K562 (cell line): ENCODE data around the gene NHS. TPM values are rescaled to one million over a fixed set of nuclear protein-coding genes. Genes with fewer than 3 reads are reported as not detected.

ENCODE experiments used
- ATAC-seq: fragments of 200-7000 bp; cut with Tn5 transposase; 3 replicates; pipeline ENCODE4 v1.9.1; 2020; ENCODE audit warnings: moderate library complexity
- BruUV-seq: library from RNA; stranded (reverse); fragments of 400-500 nt; replicated peaks from 2 replicates; lab custom pipeline; 2021; lab: Mats Ljungman, UMichigan
- CTCF ChIA-PET: fragments of 300-600 bp; formaldehyde crosslinking; extraction: SDS; loops from one replicate; lab custom pipeline; 2021; ENCODE audit warnings: low intra/inter-chr PET ratio; lab: Yijun Ruan, JAX
- POLR2A ChIA-PET: fragments of 300-600, 350-650 bp; sonication (Branson Sonifier 250); formaldehyde crosslinking; extraction: SDS; loops from one replicate; lab custom pipeline; 2021; ENCODE audit warnings: antibody characterized with exemption, inconsistent platforms; lab: Yijun Ruan, JAX
- DNase-seq, 4 experiments: peaks; one replicate each; pipeline versions ENCODE4 v3.0.0 to v3.0.0-alpha.2; 2011 to 2018; ENCODE audit warnings: low spot score in 3 of 4, mixed read lengths in 3 of 4; ENCODE audit errors: extremely low read depth in 1 of 4
- FAIRE-seq: peaks from 2 replicates; lab custom pipeline; 2011; peaks lifted over from hg19 to GRCh38; lab: Jason Lieb, UNC
- H2AFZ ChIP-seq: 2 replicates; pipeline ENCODE4 v1.6.0; 2011; ENCODE audit warnings: low read depth, low read length, control low read depth, inconsistent platforms
- H3K27ac ChIP-seq: fragments of 200-600 bp; 3 replicates; pipeline ENCODE4 v1.8.0; 2011; ENCODE audit warnings: low read depth, mild to moderate bottlenecking, control low read depth, inconsistent platforms, low read length, moderate library complexity, mixed read lengths; ENCODE audit errors: extremely low read depth
- H3K27me3 ChIP-seq, 2 experiments: fragments of 300-600 bp in 1 of 2; 2 replicates in 1 of 2; 3 replicates in 1 of 2; pipeline versions ENCODE4 v1.6.0 to v1.8.0; 2011; ENCODE audit warnings: inconsistent platforms in 2 of 2, low read length in 2 of 2, mild to moderate bottlenecking in 1 of 2, mixed read lengths in 1 of 2, moderate library complexity in 1 of 2; ENCODE audit not compliant: control insufficient read depth in 2 of 2, insufficient read depth in 2 of 2
- H3K36me3 ChIP-seq: fragments of 300-600 bp; 3 replicates; pipeline ENCODE4 v1.8.0; 2011; ENCODE audit warnings: mild to moderate bottlenecking, low read length, inconsistent platforms; ENCODE audit not compliant: control insufficient read depth, insufficient read depth
- H3K4me1 ChIP-seq, 2 experiments: fragments of 200-600 bp in 1 of 2; replicated peaks in 1 of 2; 2 replicates in 1 of 2; 3 replicates in 1 of 2; pipeline versions ENCODE4 v1.5.1 to v1.8.0; 2011; ENCODE audit warnings: inconsistent platforms in 2 of 2, low read length in 2 of 2, mild to moderate bottlenecking in 1 of 2, mixed read lengths in 1 of 2, moderate library complexity in 1 of 2; ENCODE audit not compliant: control insufficient read depth in 2 of 2, insufficient read depth in 2 of 2
- H3K4me2 ChIP-seq: 2 replicates; pipeline ENCODE4 v1.6.1; 2011; ENCODE audit warnings: low read length, control low read depth, inconsistent platforms, mixed read lengths; ENCODE audit not compliant: insufficient read depth
- H3K4me3 ChIP-seq: fragments of 200-600 bp; sonication (generic), shearing (Covaris generic); 2 replicates; pipeline ENCODE4 v1.5.1; 2016; ENCODE audit warnings: control low read depth, inconsistent platforms
- H3K79me2 ChIP-seq: fragments of 200-600 bp; 3 replicates; pipeline ENCODE4 v1.8.0; 2011; ENCODE audit warnings: low read length, inconsistent platforms; ENCODE audit not compliant: control insufficient read depth, insufficient read depth
- H3K9ac ChIP-seq, 2 experiments: 2 replicates each; pipeline versions ENCODE4 v1.6.0 to v1.6.1; 2011; ENCODE audit warnings: low read depth in 2 of 2, low read length in 2 of 2, control low read depth in 1 of 2, inconsistent platforms in 1 of 2, mild to moderate bottlenecking in 1 of 2, mixed read lengths in 1 of 2; ENCODE audit not compliant: insufficient read depth in 1 of 2
- H3K9me1 ChIP-seq: one replicate; pipeline ENCODE4 v1.6.0; 2011; ENCODE audit warnings: inconsistent platforms, mild to moderate bottlenecking, low read length, moderate library complexity; ENCODE audit not compliant: control insufficient read depth, insufficient read depth
- H3K9me3 ChIP-seq: replicated peaks from 2 replicates; pipeline ENCODE4 v1.5.1; 2011; ENCODE audit warnings: low read depth, low read length, inconsistent platforms; ENCODE audit not compliant: control insufficient read depth, insufficient read depth
- H4K20me1 ChIP-seq: replicated peaks from 2 replicates; pipeline ENCODE4 v1.6.1; 2011; ENCODE audit warnings: low read length, inconsistent platforms, mixed read lengths; ENCODE audit not compliant: control insufficient read depth, insufficient read depth
- CHD7 ChIP-seq: fragments of 200-600 bp; sonication (generic); IDR thresholded peaks from one replicate; pipeline ENCODE4 v1.6.1; 2012; ENCODE audit warnings: mild to moderate bottlenecking, low read depth, low read length, inconsistent platforms
- EWSR1 ChIP-seq: fragments of 450-650 bp; IDR thresholded peaks from 2 replicates; pipeline ENCODE4 v1.6.1; 2018; ENCODE audit warnings: borderline replicate concordance, mild to moderate bottlenecking, low read depth, moderate library complexity; ENCODE audit not compliant: partially characterized antibody
- NCOA2 ChIP-seq, 2 experiments: fragments of 450-650 bp; IDR thresholded peaks; 2 replicates each; pipeline ENCODE4 v1.6.1; 2018; ENCODE audit warnings: mild to moderate bottlenecking in 2 of 2, moderate library complexity in 1 of 2; ENCODE audit not compliant: partially characterized antibody in 2 of 2
- PURB ChIP-seq: sonication (generic); formaldehyde crosslinking; IDR thresholded peaks from 2 replicates; pipeline ENCODE4 v1.9.0; 2021; ENCODE audit warnings: low read depth, mild to moderate bottlenecking, missing genetic modification reagents
- STAT6 ChIP-seq: sonication (generic); formaldehyde crosslinking; IDR thresholded peaks from 2 replicates; pipeline ENCODE4 v1.8.1; 2023; ENCODE audit warnings: mild to moderate bottlenecking, missing genetic modification reagents
- TFAP4 ChIP-seq: sonication (generic); formaldehyde crosslinking; IDR thresholded peaks from 2 replicates; pipeline ENCODE4 v1.8.0; 2022; ENCODE audit warnings: missing genetic modification reagents, mild to moderate bottlenecking, moderate library complexity, borderline replicate concordance
- whole genome bisulfite sequencing: fragments of 100-300 bp; shearing (Covaris generic); methylation state at CpG from one replicate; pipeline ENCODE4 v1.1.6; 2016; ENCODE audit warnings: low coverage, mixed read lengths; ENCODE audit not compliant: insufficient coverage; ENCODE audit errors: missing lambda C conversion rate; 5-methylcytosine and 5-hydroxymethylcytosine counted together
- in situ Hi-C: fragments of 300-500 bp; cut with MboI; formaldehyde crosslinking; loops from 4 replicates; pipeline ENCODE4 v1.15.0; 2018; ENCODE audit warnings: inconsistent platforms, mixed read lengths
- intact Hi-C: fragments of 100-400 bp; cut with micrococcal nuclease; formaldehyde crosslinking; loops from 2 replicates; pipeline ENCODE4 v1.14.2; 2022
- polyA plus RNA-seq, 8 experiments: library from polyadenylated mRNA; depleted of rRNA in 4 of 8; stranded (reverse) in 5 of 8; unstranded in 3 of 8; fragments of >200 nt; fragmentation: Nextera tagmentation in 2 of 8; fragmentation: Illumina TruSeq in 1 of 8; extraction: Ambion mirVana in 2 of 8; extraction: Trizol in 1 of 8; gene quantifications; 2 replicates each; pipeline versions ENCODE4 v1.2.1 to v1.2.3, GENCODE V29; 2011 to 2014; ENCODE audit warnings: inconsistent platforms in 1 of 8, missing spikeins in 1 of 8
- total RNA-seq, 7 experiments: library from RNA; depleted of rRNA in 6 of 7; stranded (reverse); fragments of >200 nt in 6 of 7; fragmentation: Illumina TruSeq in 2 of 7; extraction: Trizol in 2 of 7; gene quantifications; 2 replicates each; pipeline versions ENCODE4 v1.2.1 to v1.2.3, GENCODE V29; 2011 to 2021; ENCODE audit warnings: low replicate concordance in 1 of 7

The NHS gene
- total and polyA plus RNA-seq, 9 of the 15 experiments (the other 6 are each of a cell fraction or from before 2014, with no cell fraction given): 0.02 TPM; not detected in 8

- H3K36me3 ChIP-seq: no peaks in the 10 kb centered on the region
- no peak overlapping the region for H2AFZ ChIP-seq
- no peak overlapping the region for H3K9ac ChIP-seq
- ATAC-seq: no peak
- POLR2A ChIA-PET: no interaction called here
- H3K4me2 ChIP-seq: no peak overlapping the region
- DNase-seq: no peak
- H3K27me3 ChIP-seq: no peaks in the 10 kb centered on the region
- 0% methylated on average over 2 of the region's 2 CpGs for WGBS
- in situ Hi-C loops: no loop called here
- intact Hi-C loops: no loop called here
- FAIRE-seq: no peak
- no peaks in the 10 kb centered on the region for H3K4me1 ChIP-seq
- H3K9me3 ChIP-seq: no peaks in the 10 kb centered on the region
- BruUV-seq: no TSS peak
- H3K9me1 ChIP-seq: no peaks in the 10 kb centered on the region
- no peaks in the 10 kb centered on the region for H4K20me1 ChIP-seq
- H3K4me3 ChIP-seq: no peak overlapping the region
- CTCF ChIA-PET: no interaction called here
- no peaks in the 10 kb centered on the region for H3K79me2 ChIP-seq
- no peak overlapping the region for H3K27ac ChIP-seq
- TF ChIP-seq NCOA2 (IDR thresholded peaks at IDR 0.05; ENCODE audit: partially characterized antibody in 2 of 2): no peak
- TF ChIP-seq CHD7: no peak
- TF ChIP-seq PURB: no peak
- TF ChIP-seq TFAP4 (CRISPR knock-in tag): no peak
- no peak for TF ChIP-seq EWSR1
- TF ChIP-seq STAT6: no peak
These were observed 383.4 kb downstream of the NHS start for GRCh38 chrX:17758382-17758781.
